T1000 (cell line): ENCODE measurements around the gene PNKP.

Experiments used
- DNase-seq: peaks from one replicate; lab custom pipeline; 2025; ENCODE audit warnings: mixed read lengths; lab: John Stamatoyannopoulos, UW

PNKP gene

GRCh38 chr19:49859682-49860335 lies 7.6 kb downstream of the PNKP start:
- DNase-seq = no peak

- no peak for DNase-seq
These were observed 9.0 kb downstream of the PNKP start for GRCh38 chr19:49858088-49858985.

- DNase-seq = no peak
These were observed 9.6 kb downstream of the PNKP start for GRCh38 chr19:49857838-49858087.

GRCh38 chr19:49857061-49857837 lies 10.1 kb downstream of the PNKP start:
- no peak for DNase-seq

- DNase-seq = no peak
These were observed 10.8 kb downstream of the PNKP start for GRCh38 chr19:49856574-49857021.

- DNase-seq = no peak
These were observed 11.5 kb downstream of the PNKP start for GRCh38 chr19:49855676-49856573.

- no peak for DNase-seq
These were observed 12.1 kb downstream of the PNKP start for GRCh38 chr19:49855277-49855675.

GRCh38 chr19:49854378-49855263 lies 12.8 kb downstream of the PNKP start:
- no peak for DNase-seq

GRCh38 chr19:49853852-49854377 lies 13.5 kb downstream of the PNKP start:
- DNase-seq = no peak

GRCh38 chr19:49852631-49853126 lies 14.7 kb downstream of the PNKP start:
- no peak for DNase-seq

GRCh38 chr19:49851456-49852259 lies 15.7 kb downstream of the PNKP start:
- DNase-seq = no peak

- DNase-seq = peak; percentile 90
These were observed 16.7 kb downstream of the PNKP start, which contains the start of gene PTOV1 for GRCh38 chr19:49850487-49851342. TSS of gene PTOV1 (plus strand) at chr19:49851159.

- DNase-seq = no peak
These were observed 17.2 kb downstream of the PNKP start for GRCh38 chr19:49850221-49850486.

GRCh38 chr19:49849433-49850220 lies 17.7 kb downstream of the PNKP start:
- no peak for DNase-seq

- DNase-seq = no peak
These were observed 18.4 kb downstream of the PNKP start for GRCh38 chr19:49848938-49849337.

- peak; percentile 22 for DNase-seq
These were observed 19.4 kb downstream of the PNKP start for GRCh38 chr19:49847731-49848696.

GRCh38 chr19:49846408-49846807 lies 21.0 kb downstream of the PNKP start:
- no peak for DNase-seq
